ENCODE data around the gene ITPKC. TPM values are rescaled to one million over a fixed set of nuclear protein-coding genes. Genes with fewer than 3 reads are reported as not detected.

Gene ITPKC
- total and polyA plus RNA-seq, 2 of the 13 experiments (the other 11 are each of a cell fraction or from before 2014, with no cell fraction given): 6.9 to 11.2 TPM

- TF ChIP-seq ATF7 (IDR thresholded peaks at IDR 0.05) (peak; percentile 56; the same call in 1 of the 2 replicates), ATF7 (CRISPR knock-in tag; IDR thresholded peaks at IDR 0.05) (no peak), ZNF317 (CRISPR knock-in tag; IDR thresholded peaks at IDR 0.05) (no peak), ZFYVE20 (CRISPR knock-in tag; IDR thresholded peaks at IDR 0.05; ENCODE audit: borderline replicate concordance, low read depth) (no peak), CEBPB (IDR thresholded peaks at IDR 0.05; ENCODE audit: borderline replicate concordance, low read depth, low read length) (peak; percentile 87), ZNF770 (CRISPR knock-in tag; IDR thresholded peaks at IDR 0.05) (peak; percentile 15; the same call in 1 of the 2 replicates), GATAD2A (CRISPR knock-in tag; IDR thresholded peaks at IDR 0.05) (peak; percentile 51), MTF2 (CRISPR knock-in tag; IDR thresholded peaks at IDR 0.05; ENCODE audit: borderline replicate concordance) (no peak), ZNF619 (CRISPR knock-in tag; IDR thresholded peaks at IDR 0.05) (0 out of 2 replicates have a peak, but pooled peaks have one; percentile 34), NR2F1 (CRISPR knock-in tag; IDR thresholded peaks at IDR 0.05) (0 out of 4 replicates have a peak, but pooled peaks of 1 of the 2 experiments have one; percentile 30), TGIF2 (CRISPR knock-in tag; IDR thresholded peaks at IDR 0.05) (0 out of 2 replicates have a peak, but pooled peaks have one; percentile 21), ZNF878 (CRISPR knock-in tag; IDR thresholded peaks at IDR 0.05) (peak; percentile 78; the same call in 1 of the 2 replicates), TEAD3 (CRISPR knock-in tag; optimal IDR thresholded peaks at IDR 0.05; ENCODE audit: borderline replicate concordance) (peak; percentile 78), NR2F6 (IDR thresholded peaks at IDR 0.05) (peak; percentile 52), NR2F6 (CRISPR knock-in tag; IDR thresholded peaks at IDR 0.05) (0 out of 2 replicates have a peak, but pooled peaks have one; percentile 53)
- TF ChIP-seq, protein P1, sequence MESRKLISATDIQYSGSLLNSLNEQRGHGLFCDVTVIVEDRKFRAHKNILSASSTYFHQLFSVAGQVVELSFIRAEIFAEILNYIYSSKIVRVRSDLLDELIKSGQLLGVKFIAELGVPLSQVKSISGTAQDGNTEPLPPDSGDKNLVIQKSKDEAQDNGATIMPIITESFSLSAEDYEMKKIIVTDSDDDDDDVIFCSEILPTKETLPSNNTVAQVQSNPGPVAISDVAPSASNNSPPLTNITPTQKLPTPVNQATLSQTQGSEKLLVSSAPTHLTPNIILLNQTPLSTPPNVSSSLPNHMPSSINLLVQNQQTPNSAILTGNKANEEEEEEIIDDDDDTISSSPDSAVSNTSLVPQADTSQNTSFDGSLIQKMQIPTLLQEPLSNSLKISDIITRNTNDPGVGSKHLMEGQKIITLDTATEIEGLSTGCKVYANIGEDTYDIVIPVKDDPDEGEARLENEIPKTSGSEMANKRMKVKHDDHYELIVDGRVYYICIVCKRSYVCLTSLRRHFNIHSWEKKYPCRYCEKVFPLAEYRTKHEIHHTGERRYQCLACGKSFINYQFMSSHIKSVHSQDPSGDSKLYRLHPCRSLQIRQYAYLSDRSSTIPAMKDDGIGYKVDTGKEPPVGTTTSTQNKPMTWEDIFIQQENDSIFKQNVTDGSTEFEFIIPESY (CRISPR knock-in tag; IDR thresholded peaks at IDR 0.05): no peak
These were observed 28.5 kb downstream of the ITPKC start (continued) for GRCh38 chr19:40745402-40745780.

Data from HepG2 (cell line).